Measurements from ENCODE around the gene DOK6.

DNA sequence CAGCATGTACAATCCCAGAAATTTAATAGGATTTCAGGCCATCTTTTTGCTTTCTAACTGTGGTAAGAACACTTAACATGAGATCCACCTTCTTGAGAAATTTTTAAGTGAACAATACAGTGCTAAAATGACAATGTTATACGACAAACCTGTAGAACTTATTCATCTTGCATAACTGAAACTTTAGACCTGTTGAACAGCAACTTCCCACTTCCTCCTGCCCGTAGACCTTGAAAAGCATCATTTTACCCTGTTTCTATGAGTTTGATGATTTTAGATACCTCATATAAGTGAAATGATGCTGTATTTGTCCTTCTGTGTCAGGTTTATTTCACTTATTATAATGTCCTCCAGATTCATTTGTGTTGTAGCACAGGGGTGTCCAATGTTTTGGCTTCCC, 418.8 kb downstream of the DOK6 start:
- TF ChIP-seq, protein P1, sequence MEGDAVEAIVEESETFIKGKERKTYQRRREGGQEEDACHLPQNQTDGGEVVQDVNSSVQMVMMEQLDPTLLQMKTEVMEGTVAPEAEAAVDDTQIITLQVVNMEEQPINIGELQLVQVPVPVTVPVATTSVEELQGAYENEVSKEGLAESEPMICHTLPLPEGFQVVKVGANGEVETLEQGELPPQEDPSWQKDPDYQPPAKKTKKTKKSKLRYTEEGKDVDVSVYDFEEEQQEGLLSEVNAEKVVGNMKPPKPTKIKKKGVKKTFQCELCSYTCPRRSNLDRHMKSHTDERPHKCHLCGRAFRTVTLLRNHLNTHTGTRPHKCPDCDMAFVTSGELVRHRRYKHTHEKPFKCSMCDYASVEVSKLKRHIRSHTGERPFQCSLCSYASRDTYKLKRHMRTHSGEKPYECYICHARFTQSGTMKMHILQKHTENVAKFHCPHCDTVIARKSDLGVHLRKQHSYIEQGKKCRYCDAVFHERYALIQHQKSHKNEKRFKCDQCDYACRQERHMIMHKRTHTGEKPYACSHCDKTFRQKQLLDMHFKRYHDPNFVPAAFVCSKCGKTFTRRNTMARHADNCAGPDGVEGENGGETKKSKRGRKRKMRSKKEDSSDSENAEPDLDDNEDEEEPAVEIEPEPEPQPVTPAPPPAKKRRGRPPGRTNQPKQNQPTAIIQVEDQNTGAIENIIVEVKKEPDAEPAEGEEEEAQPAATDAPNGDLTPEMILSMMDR (IDR thresholded peaks at IDR 0.05), result no peak
- TF ChIP-seq ZNF423 (CRISPR knock-in tag; IDR thresholded peaks at IDR 0.05), result no peak
- TF ChIP-seq SP1 (CRISPR knock-in tag; conservative IDR thresholded peaks at IDR 0.05), result no peak
- no peak for TF ChIP-seq ZNF263 (CRISPR knock-in tag; IDR thresholded peaks at IDR 0.05; ENCODE audit: low read depth)
- TF ChIP-seq, protein P2, sequence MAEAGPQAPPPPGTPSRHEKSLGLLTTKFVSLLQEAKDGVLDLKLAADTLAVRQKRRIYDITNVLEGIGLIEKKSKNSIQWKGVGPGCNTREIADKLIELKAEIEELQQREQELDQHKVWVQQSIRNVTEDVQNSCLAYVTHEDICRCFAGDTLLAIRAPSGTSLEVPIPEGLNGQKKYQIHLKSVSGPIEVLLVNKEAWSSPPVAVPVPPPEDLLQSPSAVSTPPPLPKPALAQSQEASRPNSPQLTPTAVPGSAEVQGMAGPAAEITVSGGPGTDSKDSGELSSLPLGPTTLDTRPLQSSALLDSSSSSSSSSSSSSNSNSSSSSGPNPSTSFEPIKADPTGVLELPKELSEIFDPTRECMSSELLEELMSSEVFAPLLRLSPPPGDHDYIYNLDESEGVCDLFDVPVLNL (CRISPR knock-in tag; IDR thresholded peaks at IDR 0.05; ENCODE audit: borderline replicate concordance, low read depth), result no peak
- no peak for TF ChIP-seq ZNF138 (CRISPR knock-in tag; conservative IDR thresholded peaks at IDR 0.05)
- TF ChIP-seq RELA (CRISPR knock-in tag; IDR thresholded peaks at IDR 0.05; ENCODE audit: borderline replicate concordance), result no peak
- TF ChIP-seq, protein P3, sequence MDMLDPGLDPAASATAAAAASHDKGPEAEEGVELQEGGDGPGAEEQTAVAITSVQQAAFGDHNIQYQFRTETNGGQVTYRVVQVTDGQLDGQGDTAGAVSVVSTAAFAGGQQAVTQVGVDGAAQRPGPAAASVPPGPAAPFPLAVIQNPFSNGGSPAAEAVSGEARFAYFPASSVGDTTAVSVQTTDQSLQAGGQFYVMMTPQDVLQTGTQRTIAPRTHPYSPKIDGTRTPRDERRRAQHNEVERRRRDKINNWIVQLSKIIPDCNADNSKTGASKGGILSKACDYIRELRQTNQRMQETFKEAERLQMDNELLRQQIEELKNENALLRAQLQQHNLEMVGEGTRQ (CRISPR knock-in tag; IDR thresholded peaks at IDR 0.05), result no peak
- no peak for TF ChIP-seq NR2C2 (CRISPR knock-in tag; IDR thresholded peaks at IDR 0.05)

All from WTC11 (cell line).